Renal pelvis (tissue), 4 donors: Measurements from ENCODE around the gene IGFBP7. TPM values are rescaled to one million over a fixed set of nuclear protein-coding genes. Genes with fewer than 3 reads are reported as not detected.
"Not testable (repeated sequence)": the region's sequence is repeated elsewhere in the genome, so short reads cannot be mapped to it uniquely, and the experiment has no call there.

Experiments used
- DNase-seq: peaks from one replicate; pipeline ENCODE4 v3.0.0-alpha.2; 2013
- polyA plus RNA-seq, 3 donors: library from polyadenylated mRNA; unstranded; fragments of 120-200 nt; gene quantifications; one replicate each; pipeline ENCODE4 v1.2.1, GENCODE V29; 2013; ENCODE audit not compliant: insufficient read length in 3 of 3

IGFBP7 gene
- polyA plus RNA-seq, 3 donors: 485 to 533 (median 497) TPM

DNA sequence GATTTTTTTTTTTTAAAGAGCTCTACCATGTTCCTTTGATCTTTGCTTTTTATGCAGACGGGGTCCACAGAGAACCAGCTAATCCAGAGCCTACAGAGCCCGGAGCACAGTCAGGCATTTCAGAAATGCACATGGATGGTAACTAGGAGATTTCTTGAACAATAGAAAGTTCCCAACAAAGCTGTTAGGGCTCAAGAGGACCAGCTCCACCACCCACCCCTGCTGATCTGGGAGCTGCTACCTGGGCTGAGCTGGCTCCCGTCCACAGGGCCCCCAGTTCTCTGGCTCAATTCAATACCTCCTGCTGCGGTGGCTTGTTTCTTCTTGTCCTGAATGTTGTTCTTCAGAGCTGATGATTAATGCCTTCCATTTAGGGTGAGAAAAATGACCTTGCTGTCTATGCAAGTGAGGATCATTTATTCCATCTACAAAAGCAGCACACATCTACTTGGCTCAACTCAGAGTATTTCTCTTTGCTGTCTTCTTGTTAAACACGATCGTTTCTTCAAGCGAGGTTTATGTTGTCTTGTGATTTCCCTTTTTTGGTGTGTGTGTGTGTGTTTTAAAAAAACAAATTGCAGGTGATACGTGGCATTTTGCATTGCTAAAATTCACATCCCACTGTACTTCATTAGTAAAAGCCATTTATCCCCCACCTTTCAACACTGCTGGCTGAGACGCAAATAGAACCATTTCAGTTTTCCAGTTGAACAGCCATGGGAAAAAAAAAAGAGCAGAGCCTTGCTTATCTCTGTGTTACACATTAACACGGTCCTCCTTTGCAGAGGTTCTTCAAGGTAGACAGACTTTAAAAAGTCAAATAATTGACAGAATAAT is 31.3 kb downstream of the IGFBP7 start:
- DNase-seq: peak; percentile 67

GRCh38 chr4:57077550-57078343 is 32.4 kb downstream of the IGFBP7 start:
- no peak for DNase-seq

GRCh38 chr4:57076646-57077045 is 33.5 kb downstream of the IGFBP7 start:
- no peak for DNase-seq

DNA sequence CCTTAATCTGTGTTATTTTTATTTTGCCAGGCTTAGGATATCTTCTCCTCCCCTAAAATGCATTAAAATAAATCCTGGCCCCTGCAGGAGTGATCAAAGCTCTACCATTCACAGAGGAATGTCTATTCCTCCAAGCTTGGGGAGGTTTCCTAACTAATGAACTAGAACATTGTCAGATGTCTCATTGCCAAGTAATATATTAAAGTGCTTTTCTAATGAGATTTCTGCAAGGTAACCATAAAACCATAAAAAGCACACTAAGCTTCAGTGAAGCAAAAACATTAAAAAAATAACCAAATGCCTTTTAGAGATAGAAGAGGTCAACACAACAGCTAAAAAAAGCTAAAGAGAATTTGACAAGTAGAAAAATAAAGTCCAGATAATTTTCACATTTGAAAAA is 34.8 kb downstream of the IGFBP7 start:
- DNase-seq: no peak

- DNase-seq: no peak
Measured at GRCh38 chr4:57074744-57075143, 35.4 kb downstream of the IGFBP7 start.

DNA sequence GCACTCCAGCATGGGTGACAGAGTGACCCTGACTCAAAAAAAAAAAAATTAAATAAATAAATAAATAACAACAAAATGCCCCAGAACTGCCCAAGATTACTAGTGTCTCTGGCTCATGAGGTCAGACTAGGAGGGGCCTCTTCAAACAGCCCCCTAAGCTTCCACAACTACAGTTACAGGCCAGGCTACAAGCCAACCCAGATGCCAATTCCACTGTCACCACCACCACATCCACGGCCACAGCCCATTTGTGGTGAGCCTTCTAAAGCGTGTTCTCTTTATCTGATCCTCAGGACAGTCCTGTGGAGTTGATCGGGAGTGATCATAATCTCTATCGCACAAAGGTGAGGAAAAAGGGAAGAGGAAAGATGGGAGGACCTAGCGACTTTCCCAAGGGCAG is 36.6 kb downstream of the IGFBP7 start:
- DNase-seq: no peak

GRCh38 chr4:57071326-57071725 is 38.9 kb downstream of the IGFBP7 start:
- DNase-seq: no peak

DNA sequence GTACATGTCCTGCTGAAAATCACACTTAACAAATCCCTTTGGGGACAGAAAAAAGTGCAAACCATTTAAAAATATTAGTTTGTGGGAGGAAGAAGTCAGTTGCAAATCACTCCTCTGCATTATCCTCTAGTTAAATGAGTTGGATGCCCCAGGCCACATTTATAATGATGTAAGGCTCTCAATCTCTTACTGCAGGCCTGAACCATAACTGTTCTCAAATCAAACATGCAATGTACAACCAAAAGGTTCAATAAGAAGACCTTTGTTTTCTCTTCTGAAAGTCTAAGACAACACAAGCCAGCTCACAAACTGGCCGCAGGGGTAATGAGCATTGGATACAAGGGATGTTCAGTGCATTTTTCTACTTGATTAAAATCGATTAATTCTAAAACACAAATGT is 39.7 kb downstream of the IGFBP7 start:
- no peak for DNase-seq

- no peak for DNase-seq
Measured at GRCh38 chr4:57068237-57068981, 41.8 kb downstream of the IGFBP7 start.

GRCh38 chr4:57065730-57066482 is 44.3 kb downstream of the IGFBP7 start:
- no peak for DNase-seq

GRCh38 chr4:57064811-57065711 is 45.1 kb downstream of the IGFBP7 start:
- no peak for DNase-seq

- no peak for DNase-seq
Measured at GRCh38 chr4:57064120-57064519, 46.1 kb downstream of the IGFBP7 start.

DNA sequence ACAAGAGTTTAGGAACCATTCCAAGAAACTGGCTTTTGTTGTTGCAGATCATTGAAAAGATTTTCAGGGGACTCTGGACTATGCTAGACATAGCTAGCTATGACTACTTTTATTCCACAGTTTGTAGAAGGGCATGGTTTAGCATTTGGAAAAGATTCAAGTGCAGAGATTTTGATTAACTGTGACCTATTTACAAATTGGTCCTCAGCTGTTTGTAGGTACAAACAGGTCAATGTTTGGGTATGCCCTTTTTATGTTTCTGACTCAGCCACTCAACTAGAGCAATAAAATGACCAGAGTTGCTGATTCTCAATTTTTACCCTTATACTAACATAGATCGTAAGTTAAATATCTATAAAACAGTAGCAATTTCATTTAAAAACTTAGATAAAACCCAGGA is 46.7 kb downstream of the IGFBP7 start:
- DNase-seq: no peak

DNA sequence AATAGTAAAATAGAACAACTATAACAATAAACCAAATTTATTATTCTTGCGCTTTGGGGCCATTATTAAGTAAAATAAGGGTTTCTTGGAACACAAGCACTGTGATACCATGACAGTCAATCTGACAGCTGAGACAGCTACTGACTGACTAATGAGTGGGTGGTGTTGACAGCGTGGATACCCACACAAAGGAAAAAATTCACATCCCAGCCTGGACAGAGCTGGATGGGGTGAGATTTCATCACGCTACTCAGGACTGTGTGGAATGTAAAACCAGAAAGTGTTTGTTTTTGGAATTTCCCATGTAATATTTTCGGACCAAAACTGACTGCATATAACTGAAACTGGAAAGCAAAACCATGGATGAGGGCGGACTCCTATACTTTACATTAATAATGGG is 48.8 kb downstream of the IGFBP7 start:
- no peak for DNase-seq

DNA sequence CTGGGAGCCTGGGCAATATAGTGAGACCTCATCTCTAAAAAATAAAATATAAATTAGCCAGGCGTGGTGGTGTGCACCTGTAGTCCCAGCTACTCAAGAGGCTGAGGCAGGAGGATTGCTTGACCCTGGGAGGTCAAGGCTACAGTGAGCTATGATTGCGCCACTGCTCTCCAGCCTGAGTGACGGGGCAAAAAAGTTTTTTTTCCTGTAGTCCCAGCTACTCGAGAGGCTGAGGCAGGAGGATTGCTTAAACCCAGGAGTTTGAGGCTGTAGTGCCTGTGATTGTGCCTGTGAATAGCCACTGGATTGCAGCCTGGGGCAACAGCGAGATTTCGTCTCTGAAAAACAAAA is 49.5 kb downstream of the IGFBP7 start:
- not testable (repeated sequence) for DNase-seq

DNA sequence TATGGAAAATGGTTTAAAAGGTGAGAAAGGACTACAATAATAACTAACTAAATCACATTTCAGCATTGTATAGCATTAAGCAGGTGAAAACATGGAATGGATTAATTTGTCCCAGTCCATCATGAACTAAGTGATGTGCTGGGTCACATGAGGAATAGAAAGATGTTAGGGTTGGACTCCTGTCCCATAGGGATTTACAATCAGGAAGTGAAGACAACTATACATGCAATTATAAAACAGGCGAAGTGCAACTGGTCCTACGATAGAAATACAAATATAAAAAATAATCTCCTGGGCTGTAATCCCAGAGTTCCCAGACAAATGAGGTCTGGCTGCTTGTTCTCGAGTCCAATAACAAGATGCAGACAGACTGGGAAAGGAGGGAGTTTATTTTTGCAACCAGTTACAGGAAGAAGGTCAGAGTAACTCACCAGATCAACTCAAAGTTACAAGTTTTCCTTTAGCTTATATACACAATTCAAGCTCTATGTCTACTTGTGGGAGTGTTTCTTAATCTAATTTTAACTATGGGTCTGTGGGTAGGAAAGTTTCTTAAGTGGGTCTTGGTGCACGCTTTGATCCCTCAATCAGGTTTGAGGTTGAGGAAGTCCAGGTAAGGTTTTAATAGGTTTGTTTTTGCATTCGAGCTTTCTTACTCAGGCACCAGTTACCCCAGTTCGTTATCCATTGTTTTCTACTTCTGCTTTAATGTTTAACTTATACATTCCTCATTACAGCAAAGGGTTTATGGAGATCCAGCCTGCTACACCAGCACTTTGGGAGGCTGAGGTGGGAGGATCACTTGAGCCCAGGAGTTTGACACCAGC is 50.1 kb downstream of the IGFBP7 start:
- DNase-seq: no peak

DNA sequence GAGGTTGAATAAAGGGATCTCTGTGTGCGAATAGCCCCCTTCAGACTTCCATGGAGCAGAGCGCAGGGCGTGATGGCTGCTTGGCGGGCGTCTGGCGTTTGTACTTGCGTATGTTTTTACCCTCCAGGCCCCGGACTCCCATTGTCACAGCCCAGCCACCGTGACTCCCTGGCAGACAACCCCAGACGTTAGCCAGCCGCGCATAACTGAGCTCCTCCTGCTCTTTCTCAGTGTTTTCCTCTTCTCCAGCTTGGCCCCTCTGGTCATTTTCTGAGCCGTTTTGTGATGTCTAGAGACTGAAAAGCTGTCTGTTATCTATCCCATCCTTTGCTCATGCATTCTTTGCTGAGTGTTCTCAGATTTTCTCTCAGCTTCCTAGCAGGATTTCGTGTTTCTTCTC is 54.3 kb downstream of the IGFBP7 start:
- no peak for DNase-seq

GRCh38 chr4:57053508-57053907 is 56.7 kb downstream of the IGFBP7 start:
- no peak for DNase-seq

DNA sequence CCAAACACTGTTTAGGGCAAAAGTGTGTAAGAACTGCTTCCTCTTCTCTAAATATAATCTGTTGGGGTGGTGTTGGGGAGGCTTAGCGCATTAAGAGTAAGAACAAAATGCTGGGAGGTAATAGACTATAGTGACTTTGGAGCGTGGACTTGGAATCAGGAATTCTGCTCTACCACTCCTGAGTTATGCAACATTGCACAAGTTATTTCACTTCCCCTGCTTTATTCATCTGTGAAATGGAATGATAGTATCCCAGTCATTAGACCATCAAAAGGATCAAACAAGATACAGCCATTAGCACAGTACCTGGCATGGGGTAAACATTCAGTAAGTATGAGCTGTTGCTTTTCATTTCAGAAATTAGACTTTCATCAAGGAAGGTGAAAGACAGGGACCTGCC is 58.7 kb downstream of the IGFBP7 start:
- no peak for DNase-seq

GRCh38 chr4:57051095-57051494 is 59.1 kb downstream of the IGFBP7 start:
- DNase-seq: no peak
